ENCODE data around the gene PID1. TPM values are rescaled to one million over a fixed set of nuclear protein-coding genes. Genes with fewer than 3 reads are reported as not detected.

The PID1 gene
- total and polyA plus RNA-seq, 2 donors (not counting 1 experiment from before 2014, with no cell fraction given) = 0.10 TPM; not detected in 1

DNA sequence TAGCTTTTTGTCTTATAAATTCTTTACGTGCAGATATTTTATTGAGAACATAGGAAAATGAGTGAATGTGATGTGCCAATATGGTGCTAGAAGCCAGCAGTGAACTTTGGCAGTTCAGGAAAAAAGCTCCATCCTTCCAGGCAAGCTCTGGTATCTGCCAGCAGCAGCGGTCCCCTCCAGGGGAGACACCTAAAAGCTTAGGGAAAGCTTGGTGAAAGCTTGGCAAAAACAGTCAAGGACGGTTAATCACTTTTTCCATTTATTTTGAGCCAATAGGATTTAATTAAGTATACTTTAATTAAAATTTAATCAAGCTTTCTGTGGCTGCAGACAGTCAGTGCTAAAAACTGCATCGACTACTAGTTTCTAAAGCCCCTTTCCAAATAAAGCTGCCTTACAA lies 60.4 kb downstream of the PID1 start:
- H2AFZ ChIP-seq (ENCODE audit: insufficient read depth, low read depth, low read length, poor library complexity, severe bottlenecking) = no peak overlapping the region
- no peak for TF ChIP-seq CTCF (IDR thresholded peaks at IDR 0.05)
- TF ChIP-seq EZH2 (IDR thresholded peaks at IDR 0.05; ENCODE audit: borderline replicate concordance, insufficient read depth, low read depth, low read length, poor library complexity, severe bottlenecking) = no peak
- Mint-ChIP-seq H3K27me3 (no peaks in the 10 kb centered on the region), H3K27ac (no peak overlapping the region), H3K4me1 (no peaks in the 10 kb centered on the region), H3K4me3 (no peak overlapping the region), H3K9me3 (ENCODE audit: insufficient read depth) (no peaks in the 10 kb centered on the region)
- DNase-seq = no peak
- no peaks in the 10 kb centered on the region for H3K27me3 ChIP-seq (replicated peaks in 1 of 4; ENCODE audit: control extremely low read depth in 1 of 4, control insufficient read depth in 3 of 4, insufficient read depth in 4 of 4, low read length in 3 of 4)
- H3K9me3 ChIP-seq (ENCODE audit: control extremely low read depth in 1 of 3, control insufficient read depth in 2 of 3, insufficient read depth in 1 of 3, low read length in 2 of 3) = no peaks in the 10 kb centered on the region
- POLR2A ChIA-PET = no interaction called here
- no peak overlapping the region for H3K27ac ChIP-seq (ENCODE audit: low read length in 2 of 2)
- ATAC-seq (ENCODE audit: low read depth) = no peak
- no peaks in the 10 kb centered on the region for H3K79me2 ChIP-seq (ENCODE audit: control insufficient read depth, insufficient read depth, low read length)
- H3K4me3 ChIP-seq (ENCODE audit: control extremely low read depth in 1 of 5, extremely low read depth in 1 of 5, insufficient read depth in 1 of 5, low read depth in 2 of 5, low read length in 4 of 5) = no peak overlapping the region
- 83% methylated on average over 1 of the region's 4 CpGs for WGBS (ENCODE audit: insufficient coverage)
- intact Hi-C loops (cut with micrococcal nuclease) = no loop called here
- no peak overlapping the region for H3K9ac ChIP-seq (ENCODE audit: low read length)
- H3K4me1 ChIP-seq (ENCODE audit: control insufficient read depth in 2 of 2, insufficient read depth in 2 of 2, low read length in 2 of 2) = no peaks in the 10 kb centered on the region
- no peaks in the 10 kb centered on the region for H4K20me1 ChIP-seq (ENCODE audit: control insufficient read depth, insufficient read depth, low read length, poor library complexity, severe bottlenecking)
- CTCF ChIA-PET = no interaction called here
- no peaks in the 10 kb centered on the region for H3K36me3 ChIP-seq (replicated peaks in 1 of 2; ENCODE audit: control extremely low read depth in 1 of 2, control insufficient read depth in 1 of 2, extremely low read depth in 1 of 2, insufficient read depth in 2 of 2, low read length in 1 of 2)
- H3K4me2 ChIP-seq (replicated peaks; ENCODE audit: low read depth, low read length, poor library complexity, severe bottlenecking) = no peak overlapping the region

- Histone ChIP-seq H3K36me3 (replicated peaks in 1 of 2; ENCODE audit: control extremely low read depth in 1 of 2, control insufficient read depth in 1 of 2, extremely low read depth in 1 of 2, insufficient read depth in 2 of 2, low read length in 1 of 2) (no peaks in the 10 kb centered on the region), H3K27ac (ENCODE audit: low read length in 2 of 2) (no peak overlapping the region), H3K4me1 (ENCODE audit: control insufficient read depth in 2 of 2, insufficient read depth in 2 of 2, low read length in 2 of 2) (no peaks in the 10 kb centered on the region), H3K27me3 (replicated peaks in 1 of 4; ENCODE audit: control extremely low read depth in 1 of 4, control insufficient read depth in 3 of 4, insufficient read depth in 4 of 4, low read length in 3 of 4) (no peaks in the 10 kb centered on the region), H3K79me2 (ENCODE audit: control insufficient read depth, insufficient read depth, low read length) (no peaks in the 10 kb centered on the region), H3K4me2 (replicated peaks; ENCODE audit: low read depth, low read length, poor library complexity, severe bottlenecking) (no peak overlapping the region), H3K4me3 (ENCODE audit: control extremely low read depth in 1 of 5, extremely low read depth in 1 of 5, insufficient read depth in 1 of 5, low read depth in 2 of 5, low read length in 4 of 5) (no peak overlapping the region), H3K9ac (ENCODE audit: low read length) (no peak overlapping the region), H3K9me3 (ENCODE audit: control extremely low read depth in 1 of 3, control insufficient read depth in 2 of 3, insufficient read depth in 1 of 3, low read length in 2 of 3) (peaks cover 0 to under 1% (median 0%) of the 10 kb centered on the region in 3 donors), H4K20me1 (ENCODE audit: control insufficient read depth, insufficient read depth, low read length, poor library complexity, severe bottlenecking) (no peaks in the 10 kb centered on the region), H2AFZ (ENCODE audit: insufficient read depth, low read depth, low read length, poor library complexity, severe bottlenecking) (no peak overlapping the region)
- DNase-seq (no peak), ATAC-seq (ENCODE audit: low read depth) (no peak)
- TF ChIP-seq EZH2 (IDR thresholded peaks at IDR 0.05; ENCODE audit: borderline replicate concordance, insufficient read depth, low read depth, low read length, poor library complexity, severe bottlenecking) (no peak), CTCF (IDR thresholded peaks at IDR 0.05) (no peak)
- 65% methylated on average over 4 of the region's 6 CpGs for WGBS (ENCODE audit: insufficient coverage)
- intact Hi-C loops (cut with micrococcal nuclease) = no loop called here
- H3K27me3 Mint-ChIP-seq = no peaks in the 10 kb centered on the region
- H3K4me3 Mint-ChIP-seq = no peak overlapping the region
- POLR2A ChIA-PET = no interaction called here
- H3K9me3 Mint-ChIP-seq (ENCODE audit: insufficient read depth) = no peaks in the 10 kb centered on the region
- no peak overlapping the region for H3K27ac Mint-ChIP-seq
- H3K4me1 Mint-ChIP-seq = no peaks in the 10 kb centered on the region
- CTCF ChIA-PET = no interaction called here
These were observed 64.5 kb downstream of the PID1 start for GRCh38 chr2:229206548-229206947.
